ENCODE data around the gene PLEKHA5.
"Not testable (repeated sequence)": the region's sequence is repeated elsewhere in the genome, so short reads cannot be mapped to it uniquely, and the experiment has no call there.

The PLEKHA5 gene

GRCh38 chr12:19404242-19404880 is 274.8 kb downstream of the PLEKHA5 start:
- Mint-ChIP-seq H3K4me3 (peak overlapping the region; percentile 17), H3K27ac (peak overlapping the region; percentile 68), H3K36me3 (ENCODE audit: low read depth) (peaks cover 6% of the 10 kb centered on the region), H3K4me1 (ENCODE audit: low read depth) (peaks cover 17% of the 10 kb centered on the region), H3K27me3 (no peaks in the 10 kb centered on the region), H3K9me3 (peaks cover 6% of the 10 kb centered on the region)

GRCh38 chr12:19409376-19409775 is 279.8 kb downstream of the PLEKHA5 start:
- H3K9me3 Mint-ChIP-seq: peaks cover 1% of the 10 kb centered on the region
- no peak overlapping the region for H3K4me3 Mint-ChIP-seq
- no peaks in the 10 kb centered on the region for H3K27me3 Mint-ChIP-seq
- no peak overlapping the region for H3K27ac Mint-ChIP-seq
- peaks cover under 1% of the 10 kb centered on the region for H3K36me3 Mint-ChIP-seq (ENCODE audit: low read depth)
- peaks cover 6% of the 10 kb centered on the region for H3K4me1 Mint-ChIP-seq (ENCODE audit: low read depth)

- H3K9me3 Mint-ChIP-seq: no peaks in the 10 kb centered on the region
- no peak overlapping the region for H3K4me3 Mint-ChIP-seq
- no peaks in the 10 kb centered on the region for H3K4me1 Mint-ChIP-seq (ENCODE audit: low read depth)
- no peak overlapping the region for H3K27ac Mint-ChIP-seq
- no peaks in the 10 kb centered on the region for H3K27me3 Mint-ChIP-seq
- no peaks in the 10 kb centered on the region for H3K36me3 Mint-ChIP-seq (ENCODE audit: low read depth)
Observed at GRCh38 chr12:19410211-19410610, 280.7 kb downstream of the PLEKHA5 start.

GRCh38 chr12:19410629-19411185 is 281.2 kb downstream of the PLEKHA5 start:
- Mint-ChIP-seq H3K27me3 (no peaks in the 10 kb centered on the region), H3K27ac (no peak overlapping the region), H3K9me3 (no peaks in the 10 kb centered on the region), H3K4me3 (no peak overlapping the region), H3K4me1 (ENCODE audit: low read depth) (no peaks in the 10 kb centered on the region), H3K36me3 (ENCODE audit: low read depth) (no peaks in the 10 kb centered on the region)

- H3K4me3 Mint-ChIP-seq: no peak overlapping the region
- no peaks in the 10 kb centered on the region for H3K36me3 Mint-ChIP-seq (ENCODE audit: low read depth)
- H3K27me3 Mint-ChIP-seq: no peaks in the 10 kb centered on the region
- no peaks in the 10 kb centered on the region for H3K9me3 Mint-ChIP-seq
- no peak overlapping the region for H3K27ac Mint-ChIP-seq
- H3K4me1 Mint-ChIP-seq (ENCODE audit: low read depth): no peaks in the 10 kb centered on the region
Observed at GRCh38 chr12:19411234-19412204, 282.0 kb downstream of the PLEKHA5 start.

GRCh38 chr12:19412844-19413243 is 283.3 kb downstream of the PLEKHA5 start:
- H3K27ac Mint-ChIP-seq: no peak overlapping the region
- no peaks in the 10 kb centered on the region for H3K36me3 Mint-ChIP-seq (ENCODE audit: low read depth)
- H3K4me3 Mint-ChIP-seq: no peak overlapping the region
- H3K4me1 Mint-ChIP-seq (ENCODE audit: low read depth): no peaks in the 10 kb centered on the region
- no peaks in the 10 kb centered on the region for H3K27me3 Mint-ChIP-seq
- H3K9me3 Mint-ChIP-seq: no peaks in the 10 kb centered on the region

- not testable (repeated sequence) for H3K36me3 Mint-ChIP-seq (ENCODE audit: low read depth); H3K27me3 Mint-ChIP-seq; H3K4me1 Mint-ChIP-seq (ENCODE audit: low read depth); H3K27ac Mint-ChIP-seq; H3K9me3 Mint-ChIP-seq; H3K4me3 Mint-ChIP-seq
Observed at GRCh38 chr12:19413582-19413981, 284.0 kb downstream of the PLEKHA5 start.

- no peak overlapping the region for H3K4me3 Mint-ChIP-seq
- no peak overlapping the region for H3K27ac Mint-ChIP-seq
- H3K27me3 Mint-ChIP-seq: no peaks in the 10 kb centered on the region
- no peaks in the 10 kb centered on the region for H3K36me3 Mint-ChIP-seq (ENCODE audit: low read depth)
- H3K9me3 Mint-ChIP-seq: no peaks in the 10 kb centered on the region
- no peaks in the 10 kb centered on the region for H3K4me1 Mint-ChIP-seq (ENCODE audit: low read depth)
Observed at GRCh38 chr12:19415563-19415962, 286.0 kb downstream of the PLEKHA5 start.

GRCh38 chr12:19419086-19419485 is 289.6 kb downstream of the PLEKHA5 start:
- no peak overlapping the region for H3K27ac Mint-ChIP-seq
- H3K9me3 Mint-ChIP-seq: no peaks in the 10 kb centered on the region
- peaks cover 5% of the 10 kb centered on the region for H3K4me1 Mint-ChIP-seq (ENCODE audit: low read depth)
- no peaks in the 10 kb centered on the region for H3K27me3 Mint-ChIP-seq
- no peak overlapping the region for H3K4me3 Mint-ChIP-seq
- no peaks in the 10 kb centered on the region for H3K36me3 Mint-ChIP-seq (ENCODE audit: low read depth)

- H3K27me3 Mint-ChIP-seq: no peaks in the 10 kb centered on the region
- H3K4me3 Mint-ChIP-seq: no peak overlapping the region
- H3K9me3 Mint-ChIP-seq: peaks cover 4% of the 10 kb centered on the region
- peaks cover 5% of the 10 kb centered on the region for H3K4me1 Mint-ChIP-seq (ENCODE audit: low read depth)
- no peak overlapping the region for H3K27ac Mint-ChIP-seq
- H3K36me3 Mint-ChIP-seq (ENCODE audit: low read depth): no peaks in the 10 kb centered on the region
Observed at GRCh38 chr12:19421503-19422282, 292.2 kb downstream of the PLEKHA5 start.

GRCh38 chr12:19423166-19423930 is 293.8 kb downstream of the PLEKHA5 start:
- no peak overlapping the region for H3K27ac Mint-ChIP-seq
- H3K9me3 Mint-ChIP-seq: peaks cover 4% of the 10 kb centered on the region
- no peak overlapping the region for H3K4me3 Mint-ChIP-seq
- peaks cover 5% of the 10 kb centered on the region for H3K4me1 Mint-ChIP-seq (ENCODE audit: low read depth)
- H3K27me3 Mint-ChIP-seq: no peaks in the 10 kb centered on the region
- H3K36me3 Mint-ChIP-seq (ENCODE audit: low read depth): no peaks in the 10 kb centered on the region
